SK-N-SH treated with all-trans-retinoic acid at 6 μM for 48 hours (cell line): Measurements from ENCODE around the gene FILIP1.

ENCODE experiments used
- GLIS3 ChIP-seq: fragments of 250-450 bp; sonication (Bioruptor Pico); IDR thresholded peaks from 2 replicates; pipeline ENCODE4 v1.5.0; 2020; ENCODE audit warnings: mild to moderate bottlenecking, moderate library complexity
- OSR1 ChIP-seq: fragments of 250-450 bp; sonication (Bioruptor Pico); IDR thresholded peaks from 2 replicates; pipeline ENCODE4 v1.8.0; 2022; ENCODE audit warnings: moderate library complexity, mild to moderate bottlenecking, inconsistent platforms
- PPARA ChIP-seq: fragments of 250-450 bp; sonication (Bioruptor Pico); IDR thresholded peaks from 2 replicates; pipeline ENCODE4 v1.5.0; 2020; ENCODE audit warnings: mild to moderate bottlenecking, borderline replicate concordance
- RARB ChIP-seq: fragments of 250-450 bp; sonication (Bioruptor Pico); IDR thresholded peaks from 2 replicates; pipeline ENCODE4 v1.8.0; 2021; ENCODE audit warnings: mild to moderate bottlenecking, moderate library complexity
- TCF4 ChIP-seq: fragments of 250-450 bp; sonication (Bioruptor Pico); IDR thresholded peaks from 2 replicates; pipeline ENCODE4 v1.8.0; 2021; ENCODE audit warnings: mild to moderate bottlenecking, moderate library complexity, borderline replicate concordance
- TOX ChIP-seq: fragments of 250-450 bp; sonication (Bioruptor Pico); IDR thresholded peaks from 2 replicates; pipeline ENCODE4 v1.8.0; 2021; ENCODE audit warnings: mild to moderate bottlenecking, moderate library complexity, borderline replicate concordance
- ZFP3 ChIP-seq: fragments of 250-450 bp; sonication (Bioruptor Pico); IDR thresholded peaks from 2 replicates; pipeline ENCODE4 v1.5.0; 2020; ENCODE audit warnings: mild to moderate bottlenecking, moderate library complexity
- ZFP30 ChIP-seq: fragments of 450-650 bp; formaldehyde crosslinking; IDR thresholded peaks from 2 replicates; pipeline ENCODE4 v1.5.0; 2022; ENCODE audit warnings: mild to moderate bottlenecking, moderate library complexity
- ZNF8 ChIP-seq: fragments of 450-650 bp; formaldehyde crosslinking; IDR thresholded peaks from 2 replicates; pipeline ENCODE4 v1.5.0; 2020; ENCODE audit warnings: mild to moderate bottlenecking, moderate library complexity
- TF ChIP-seq, protein P1 (sequence below): fragments of 250-450 bp; sonication (Bioruptor Pico); IDR thresholded peaks from 2 replicates; pipeline ENCODE4 v1.5.1; 2020; ENCODE audit warnings: low read depth, mild to moderate bottlenecking, moderate library complexity
- TF ChIP-seq, protein P2 (sequence below): fragments of 250-450 bp; sonication (Bioruptor Pico); IDR thresholded peaks from 2 replicates; pipeline ENCODE4 v1.8.0; 2020; ENCODE audit warnings: mild to moderate bottlenecking, moderate library complexity, borderline replicate concordance
- TF ChIP-seq, protein P3 (sequence below): fragments of 250-450 bp; sonication (Bioruptor Pico); IDR thresholded peaks from 2 replicates; pipeline ENCODE4 v1.8.0; 2021; ENCODE audit warnings: low read depth, mild to moderate bottlenecking, moderate library complexity, borderline replicate concordance

DNA sequence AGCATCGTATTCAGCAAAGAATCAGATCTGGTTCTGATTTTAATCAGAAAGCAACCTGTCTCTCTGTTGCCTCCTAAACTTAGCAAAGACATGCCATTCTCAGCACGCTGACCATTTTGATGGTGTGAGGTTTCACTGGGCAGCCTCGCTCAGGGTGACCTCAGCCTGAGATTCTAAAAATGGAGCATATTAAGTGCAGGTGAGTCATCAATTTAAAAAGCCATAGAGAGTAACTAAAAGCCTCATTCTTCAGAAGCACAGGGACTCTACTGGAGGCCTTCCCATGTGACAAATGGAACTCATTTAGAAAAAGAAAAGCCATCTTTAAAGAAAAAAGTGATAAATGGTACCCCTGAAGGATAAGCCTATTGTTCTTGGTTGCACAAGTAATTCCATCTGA, 91.3 kb downstream of the FILIP1 start:
- TF ChIP-seq ZFP30 (CRISPR knock-in tag) (no peak), GLIS3 (CRISPR knock-in tag) (no peak), PPARA (no peak), RARB (no peak), OSR1 (CRISPR knock-in tag) (no peak), TCF4 (CRISPR knock-in tag) (no peak), ZNF8 (CRISPR knock-in tag) (no peak), TOX (peak; percentile 72), ZFP3 (CRISPR knock-in tag) (no peak)
- TF ChIP-seq, protein P1, sequence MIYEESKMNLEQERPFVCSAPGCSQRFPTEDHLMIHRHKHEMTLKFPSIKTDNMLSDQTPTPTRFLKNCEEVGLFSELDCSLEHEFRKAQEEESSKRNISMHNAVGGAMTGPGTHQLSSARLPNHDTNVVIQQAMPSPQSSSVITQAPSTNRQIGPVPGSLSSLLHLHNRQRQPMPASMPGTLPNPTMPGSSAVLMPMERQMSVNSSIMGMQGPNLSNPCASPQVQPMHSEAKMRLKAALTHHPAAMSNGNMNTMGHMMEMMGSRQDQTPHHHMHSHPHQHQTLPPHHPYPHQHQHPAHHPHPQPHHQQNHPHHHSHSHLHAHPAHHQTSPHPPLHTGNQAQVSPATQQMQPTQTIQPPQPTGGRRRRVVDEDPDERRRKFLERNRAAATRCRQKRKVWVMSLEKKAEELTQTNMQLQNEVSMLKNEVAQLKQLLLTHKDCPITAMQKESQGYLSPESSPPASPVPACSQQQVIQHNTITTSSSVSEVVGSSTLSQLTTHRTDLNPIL = peak; percentile 82; the same call in 1 of the 2 replicates
- TF ChIP-seq, protein P2, sequence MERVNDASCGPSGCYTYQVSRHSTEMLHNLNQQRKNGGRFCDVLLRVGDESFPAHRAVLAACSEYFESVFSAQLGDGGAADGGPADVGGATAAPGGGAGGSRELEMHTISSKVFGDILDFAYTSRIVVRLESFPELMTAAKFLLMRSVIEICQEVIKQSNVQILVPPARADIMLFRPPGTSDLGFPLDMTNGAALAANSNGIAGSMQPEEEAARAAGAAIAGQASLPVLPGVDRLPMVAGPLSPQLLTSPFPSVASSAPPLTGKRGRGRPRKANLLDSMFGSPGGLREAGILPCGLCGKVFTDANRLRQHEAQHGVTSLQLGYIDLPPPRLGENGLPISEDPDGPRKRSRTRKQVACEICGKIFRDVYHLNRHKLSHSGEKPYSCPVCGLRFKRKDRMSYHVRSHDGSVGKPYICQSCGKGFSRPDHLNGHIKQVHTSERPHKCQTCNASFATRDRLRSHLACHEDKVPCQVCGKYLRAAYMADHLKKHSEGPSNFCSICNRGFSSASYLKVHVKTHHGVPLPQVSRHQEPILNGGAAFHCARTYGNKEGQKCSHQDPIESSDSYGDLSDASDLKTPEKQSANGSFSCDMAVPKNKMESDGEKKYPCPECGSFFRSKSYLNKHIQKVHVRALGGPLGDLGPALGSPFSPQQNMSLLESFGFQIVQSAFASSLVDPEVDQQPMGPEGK (CRISPR knock-in tag) = peak; percentile 59; the same call in 1 of the 2 replicates
- TF ChIP-seq, protein P3, sequence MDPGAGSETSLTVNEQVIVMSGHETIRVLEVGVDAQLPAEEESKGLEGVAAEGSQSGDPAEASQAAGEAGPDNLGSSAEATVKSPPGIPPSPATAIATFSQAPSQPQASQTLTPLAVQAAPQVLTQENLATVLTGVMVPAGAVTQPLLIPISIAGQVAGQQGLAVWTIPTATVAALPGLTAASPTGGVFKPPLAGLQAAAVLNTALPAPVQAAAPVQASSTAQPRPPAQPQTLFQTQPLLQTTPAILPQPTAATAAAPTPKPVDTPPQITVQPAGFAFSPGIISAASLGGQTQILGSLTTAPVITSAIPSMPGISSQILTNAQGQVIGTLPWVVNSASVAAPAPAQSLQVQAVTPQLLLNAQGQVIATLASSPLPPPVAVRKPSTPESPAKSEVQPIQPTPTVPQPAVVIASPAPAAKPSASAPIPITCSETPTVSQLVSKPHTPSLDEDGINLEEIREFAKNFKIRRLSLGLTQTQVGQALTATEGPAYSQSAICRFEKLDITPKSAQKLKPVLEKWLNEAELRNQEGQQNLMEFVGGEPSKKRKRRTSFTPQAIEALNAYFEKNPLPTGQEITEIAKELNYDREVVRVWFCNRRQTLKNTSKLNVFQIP (CRISPR knock-in tag) = no peak
